Endothelial cell (in vitro differentiated cells): Measurements from ENCODE around the gene ENGASE. TPM values are rescaled to one million over a fixed set of nuclear protein-coding genes. Genes with fewer than 3 reads are reported as not detected.

ENCODE experiments used
- DNase-seq: peaks from one replicate; pipeline ENCODE4 v3.0.0; 2021; ENCODE audit warnings: low spot score
- H3K27ac Mint-ChIP-seq: one replicate; pipeline ENCODE4 v1.8.0; 2021; ENCODE audit warnings: mixed read lengths, inconsistent platforms; ENCODE audit not compliant: unreplicated experiment
- H3K27me3 Mint-ChIP-seq: one replicate; pipeline ENCODE4 v1.8.0; 2021; ENCODE audit warnings: mild to moderate bottlenecking, moderate library complexity, mixed read lengths, inconsistent platforms; ENCODE audit not compliant: unreplicated experiment
- H3K36me3 Mint-ChIP-seq: one replicate; pipeline ENCODE4 v1.8.0; 2021; ENCODE audit warnings: mild to moderate bottlenecking, low read depth, mixed read lengths, inconsistent platforms; ENCODE audit not compliant: unreplicated experiment
- H3K4me1 Mint-ChIP-seq: one replicate; pipeline ENCODE4 v1.8.0; 2021; ENCODE audit warnings: mild to moderate bottlenecking, mixed read lengths, inconsistent platforms; ENCODE audit not compliant: unreplicated experiment
- H3K4me3 Mint-ChIP-seq: one replicate; pipeline ENCODE4 v1.8.0; 2021; ENCODE audit warnings: mild to moderate bottlenecking, mixed read lengths, inconsistent platforms; ENCODE audit not compliant: unreplicated experiment
- H3K9me3 Mint-ChIP-seq: one replicate; pipeline ENCODE4 v1.8.0; 2021; ENCODE audit warnings: mixed read lengths, inconsistent platforms; ENCODE audit not compliant: unreplicated experiment
- total RNA-seq: library from RNA; stranded (reverse); fragmentation: NEBNext Ultra II Directional; extraction: Animal tissue kit (Norgen Biotek cat#: 25700); gene quantifications from one replicate; pipeline ENCODE4 v1.2.1, GENCODE V29; 2021; ENCODE audit not compliant: unreplicated experiment
- TF ChIP-seq, protein P1 (sequence below): fragments of 200-600 bp; sonication (generic); IDR thresholded peaks from one replicate; pipeline ENCODE4 v1.5.0; 2021; ENCODE audit warnings: antibody characterized with exemption; ENCODE audit not compliant: unreplicated experiment

Gene ENGASE
- total RNA-seq, 1 donor from 2014 or later, result 31.6 TPM

DNA sequence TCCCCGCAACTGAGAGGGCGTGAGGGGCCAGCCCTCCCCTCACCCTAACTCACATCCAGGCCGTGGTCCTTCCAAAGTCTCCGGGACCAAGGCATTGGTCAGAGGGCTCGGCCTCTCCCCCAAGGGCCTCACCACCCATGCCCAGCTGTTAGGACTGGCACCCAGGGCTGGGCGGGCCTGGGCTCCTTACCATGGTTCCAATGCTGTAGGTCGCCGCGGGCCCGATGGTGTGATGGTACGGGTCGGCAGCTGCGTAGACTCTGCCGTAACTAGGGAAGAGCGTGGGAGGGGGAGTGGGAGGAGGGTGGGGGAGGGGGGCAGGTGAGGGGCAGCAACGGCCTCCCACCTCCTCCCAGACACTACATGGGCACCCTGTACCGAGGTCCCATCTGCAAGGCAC, 19.6 kb downstream of the ENGASE start:
- DNase-seq, result no peak
- Mint-ChIP-seq H3K4me1 (no peaks in the 10 kb centered on the region), H3K9me3 (no peaks in the 10 kb centered on the region), H3K27me3 (peaks cover 6% of the 10 kb centered on the region), H3K4me3 (no peak overlapping the region), H3K27ac (no peak overlapping the region), H3K36me3 (no peaks in the 10 kb centered on the region)
- TF ChIP-seq, protein P1, sequence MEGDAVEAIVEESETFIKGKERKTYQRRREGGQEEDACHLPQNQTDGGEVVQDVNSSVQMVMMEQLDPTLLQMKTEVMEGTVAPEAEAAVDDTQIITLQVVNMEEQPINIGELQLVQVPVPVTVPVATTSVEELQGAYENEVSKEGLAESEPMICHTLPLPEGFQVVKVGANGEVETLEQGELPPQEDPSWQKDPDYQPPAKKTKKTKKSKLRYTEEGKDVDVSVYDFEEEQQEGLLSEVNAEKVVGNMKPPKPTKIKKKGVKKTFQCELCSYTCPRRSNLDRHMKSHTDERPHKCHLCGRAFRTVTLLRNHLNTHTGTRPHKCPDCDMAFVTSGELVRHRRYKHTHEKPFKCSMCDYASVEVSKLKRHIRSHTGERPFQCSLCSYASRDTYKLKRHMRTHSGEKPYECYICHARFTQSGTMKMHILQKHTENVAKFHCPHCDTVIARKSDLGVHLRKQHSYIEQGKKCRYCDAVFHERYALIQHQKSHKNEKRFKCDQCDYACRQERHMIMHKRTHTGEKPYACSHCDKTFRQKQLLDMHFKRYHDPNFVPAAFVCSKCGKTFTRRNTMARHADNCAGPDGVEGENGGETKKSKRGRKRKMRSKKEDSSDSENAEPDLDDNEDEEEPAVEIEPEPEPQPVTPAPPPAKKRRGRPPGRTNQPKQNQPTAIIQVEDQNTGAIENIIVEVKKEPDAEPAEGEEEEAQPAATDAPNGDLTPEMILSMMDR, result no peak

DNA sequence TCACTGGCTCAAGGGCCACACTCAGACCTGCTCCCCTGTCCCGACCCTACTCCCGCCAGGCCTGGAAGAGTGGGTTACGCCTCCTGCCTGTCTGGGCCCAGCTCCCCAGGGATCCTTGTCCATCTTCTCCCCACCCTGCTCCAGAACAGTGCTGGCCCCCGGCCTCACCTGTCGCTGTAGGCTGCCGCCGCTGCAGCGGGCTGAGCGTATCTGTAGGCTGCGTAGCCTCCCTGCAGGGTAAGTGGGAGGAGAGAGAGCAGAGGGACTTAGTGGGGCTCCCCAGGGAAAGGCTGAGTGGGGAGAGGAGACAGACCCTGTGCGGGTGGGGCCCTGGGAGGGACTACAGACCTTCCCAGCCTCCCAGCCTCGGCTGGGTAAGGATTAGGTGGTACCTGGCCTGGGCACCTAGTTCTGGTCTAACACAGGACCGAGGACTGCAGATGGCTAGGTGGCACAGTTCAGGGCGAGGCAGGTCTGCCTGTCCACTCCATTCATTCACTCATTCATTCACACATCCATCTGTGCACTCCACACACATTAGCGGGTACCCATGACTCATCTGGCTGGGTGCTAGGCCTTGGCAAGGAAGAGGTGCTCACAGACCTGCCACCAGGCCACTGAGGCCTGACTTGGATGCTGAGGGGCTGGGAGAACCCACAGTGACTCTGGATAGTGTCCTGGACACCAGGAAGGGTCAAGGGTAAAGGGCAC, 20.9 kb downstream of the ENGASE start:
- no peak for DNase-seq
- Mint-ChIP-seq H3K9me3 (no peaks in the 10 kb centered on the region), H3K27ac (no peak overlapping the region), H3K27me3 (peaks cover 9% of the 10 kb centered on the region), H3K4me3 (no peak overlapping the region), H3K36me3 (no peaks in the 10 kb centered on the region), H3K4me1 (no peaks in the 10 kb centered on the region)
- TF ChIP-seq, protein P1, result no peak

DNA sequence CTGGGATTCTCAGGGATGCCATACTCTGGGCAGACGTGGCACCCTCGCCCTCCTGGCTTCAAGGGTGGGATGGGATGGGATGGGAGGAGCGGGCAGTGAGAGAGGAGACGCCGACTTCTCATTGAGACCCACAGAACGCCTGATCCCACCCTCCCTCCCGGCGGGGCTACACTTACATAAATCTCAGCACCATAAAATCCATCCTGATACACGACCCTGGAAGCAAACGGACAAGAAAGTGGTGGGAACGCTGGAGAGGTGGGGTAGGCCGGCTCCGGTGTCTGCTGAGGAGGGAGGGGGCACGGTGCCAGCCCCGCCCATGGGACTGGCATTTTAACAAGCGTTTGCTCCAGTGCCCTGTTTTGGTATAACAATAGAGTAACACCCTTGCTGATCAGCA, 21.9 kb downstream of the ENGASE start:
- DNase-seq, result no peak
- Mint-ChIP-seq H3K4me3 (no peak overlapping the region), H3K9me3 (no peaks in the 10 kb centered on the region), H3K36me3 (no peaks in the 10 kb centered on the region), H3K4me1 (no peaks in the 10 kb centered on the region), H3K27me3 (peaks cover 7% of the 10 kb centered on the region), H3K27ac (no peak overlapping the region)
- TF ChIP-seq, protein P1, result no peak

DNA sequence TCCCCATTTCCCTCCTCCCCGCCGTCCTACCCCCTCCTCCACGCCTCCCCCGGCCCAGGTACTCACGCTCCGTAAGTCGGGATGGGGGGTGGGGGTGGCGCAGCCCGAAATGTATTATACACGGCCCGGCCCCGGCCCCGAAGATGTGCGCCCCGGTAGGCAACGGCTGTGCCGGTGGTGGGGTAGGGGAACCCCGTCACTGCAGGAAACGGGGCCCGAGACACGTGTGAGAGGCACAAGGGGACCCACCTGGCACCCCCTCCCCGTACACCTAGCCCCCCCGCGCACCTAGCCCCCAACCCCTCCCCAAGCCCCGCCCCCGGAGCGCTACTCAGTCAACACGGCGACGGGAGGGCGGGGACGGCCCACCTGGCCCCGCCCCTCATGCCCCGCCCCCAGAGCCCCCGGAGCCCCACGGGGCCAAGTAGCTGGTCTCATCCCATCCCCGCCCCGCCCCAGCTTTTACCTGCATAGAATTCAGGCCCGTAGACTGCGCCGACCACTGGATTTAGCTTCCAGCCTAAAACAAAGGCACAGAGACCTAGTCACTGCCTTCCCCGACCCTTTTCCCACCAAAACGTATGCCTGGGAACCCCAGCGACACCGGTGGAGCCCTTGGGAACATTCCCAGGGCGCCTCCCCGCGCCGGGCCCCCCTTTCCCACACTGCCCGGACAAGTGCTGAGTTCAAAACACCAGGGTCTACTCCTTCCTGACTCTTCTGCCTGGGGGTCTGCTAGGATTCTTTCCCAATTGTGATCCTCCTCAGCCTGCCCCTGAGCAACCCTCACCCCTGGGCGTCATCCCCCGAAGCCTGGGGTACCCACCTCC, 22.8 kb downstream of the ENGASE start:
- Mint-ChIP-seq H3K4me3 (no peak overlapping the region), H3K4me1 (no peaks in the 10 kb centered on the region), H3K36me3 (no peaks in the 10 kb centered on the region), H3K27me3 (peaks cover 7% of the 10 kb centered on the region), H3K9me3 (no peaks in the 10 kb centered on the region), H3K27ac (no peak overlapping the region)
- TF ChIP-seq, protein P1, result no peak
- DNase-seq, result no peak
